Adrenal gland (tissue), 5 donors: Measurements from ENCODE around the gene ZNF653.

ENCODE experiments used
- POLR2A ChIP-seq, 2 donors: fragments of 450-650 bp; IDR thresholded peaks; one replicate each; pipeline ENCODE4 v1.6.1; 2017; ENCODE audit warnings: antibody characterized with exemption in 2 of 2, mild to moderate bottlenecking in 2 of 2, moderate library complexity in 1 of 2
- TF ChIP-seq, protein P1 (sequence below), 6 experiments: fragments of 450-650 bp in 4 of 6; fragments of 200-600 bp in 2 of 6; sonication (generic) in 1 of 6; IDR thresholded peaks; 1 replicate in 5 of 6; 2 replicates in 1 of 6; pipeline versions ENCODE4 v1.5.1 to v1.8.0; 2016 to 2021; ENCODE audit warnings: antibody characterized with exemption in 6 of 6, mild to moderate bottlenecking in 2 of 6, moderate library complexity in 1 of 6
- donor health status: DM: no; HTN: no; CAD: no.

DNA sequence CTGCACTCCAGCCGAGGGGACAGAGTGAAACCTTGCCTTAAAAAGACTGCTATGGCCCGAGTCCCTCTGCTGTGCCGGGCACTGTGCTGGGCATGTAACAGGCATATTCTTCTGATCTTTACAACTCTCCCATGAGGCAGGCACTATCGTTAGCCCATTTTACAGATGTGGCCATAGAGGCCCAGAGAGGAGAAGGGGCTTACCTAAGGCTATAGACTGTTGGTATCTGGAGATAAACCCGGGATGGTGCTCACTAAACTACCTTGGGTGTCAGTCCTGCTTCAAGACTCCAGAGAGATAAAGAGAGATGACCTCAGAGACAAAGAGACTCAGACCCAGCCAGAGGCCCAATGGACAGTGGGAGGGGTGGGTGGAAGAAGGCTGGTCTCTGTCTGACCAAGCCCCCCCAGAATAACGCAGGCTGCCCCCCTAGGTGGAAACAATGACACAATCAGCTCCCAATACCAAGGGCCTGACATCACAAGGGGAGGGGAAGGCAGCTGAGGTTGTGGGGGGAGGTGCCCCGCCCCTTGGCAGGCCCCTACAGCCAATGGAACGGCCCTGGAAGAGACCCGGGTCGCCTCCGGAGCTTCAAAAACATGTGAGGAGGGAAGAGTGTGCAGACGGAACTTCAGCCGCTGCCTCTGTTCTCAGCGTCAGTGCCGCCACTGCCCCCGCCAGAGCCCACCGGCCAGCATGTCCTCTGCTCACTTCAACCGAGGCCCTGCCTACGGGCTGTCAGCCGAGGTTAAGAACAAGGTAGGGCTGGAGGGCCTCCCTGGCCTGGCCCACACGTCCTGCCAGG, 32.8 kb upstream of the ZNF653 start, which contains the start of gene CNN1:
- peak in 1 of 2 donors; percentile 16 for TF ChIP-seq POLR2A (IDR thresholded peaks at IDR 0.05)
- TF ChIP-seq, protein P1, sequence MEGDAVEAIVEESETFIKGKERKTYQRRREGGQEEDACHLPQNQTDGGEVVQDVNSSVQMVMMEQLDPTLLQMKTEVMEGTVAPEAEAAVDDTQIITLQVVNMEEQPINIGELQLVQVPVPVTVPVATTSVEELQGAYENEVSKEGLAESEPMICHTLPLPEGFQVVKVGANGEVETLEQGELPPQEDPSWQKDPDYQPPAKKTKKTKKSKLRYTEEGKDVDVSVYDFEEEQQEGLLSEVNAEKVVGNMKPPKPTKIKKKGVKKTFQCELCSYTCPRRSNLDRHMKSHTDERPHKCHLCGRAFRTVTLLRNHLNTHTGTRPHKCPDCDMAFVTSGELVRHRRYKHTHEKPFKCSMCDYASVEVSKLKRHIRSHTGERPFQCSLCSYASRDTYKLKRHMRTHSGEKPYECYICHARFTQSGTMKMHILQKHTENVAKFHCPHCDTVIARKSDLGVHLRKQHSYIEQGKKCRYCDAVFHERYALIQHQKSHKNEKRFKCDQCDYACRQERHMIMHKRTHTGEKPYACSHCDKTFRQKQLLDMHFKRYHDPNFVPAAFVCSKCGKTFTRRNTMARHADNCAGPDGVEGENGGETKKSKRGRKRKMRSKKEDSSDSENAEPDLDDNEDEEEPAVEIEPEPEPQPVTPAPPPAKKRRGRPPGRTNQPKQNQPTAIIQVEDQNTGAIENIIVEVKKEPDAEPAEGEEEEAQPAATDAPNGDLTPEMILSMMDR (IDR thresholded peaks at IDR 0.05), result no peak
